NCI-H2081 treated with DMSO at 0.1 percent for 48 hours (cell line): ENCODE results near the gene CAMKMT.

ENCODE experiments used
- DNase-seq: peaks from one replicate; lab custom pipeline; 2025; lab: John Stamatoyannopoulos, UW

The CAMKMT gene

DNA sequence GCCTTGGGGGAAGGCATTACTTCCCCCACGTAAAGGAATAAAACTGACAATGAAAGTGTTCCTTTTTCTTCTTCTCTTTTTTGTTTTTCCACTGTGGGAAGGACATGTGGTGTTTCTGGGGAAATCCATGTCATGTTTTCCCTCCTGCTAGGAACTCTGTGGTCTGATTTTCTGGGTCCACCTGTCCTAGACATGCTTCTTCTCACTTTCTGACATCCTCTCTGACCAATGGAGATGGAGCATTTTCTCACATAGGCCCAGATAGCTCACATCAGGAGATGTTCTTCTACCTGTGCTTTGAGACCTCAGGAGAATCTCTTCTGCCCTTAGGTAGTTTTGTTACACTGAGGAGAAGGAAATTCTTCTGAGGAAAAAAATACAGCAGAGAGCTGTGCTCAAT, 327.8 kb downstream of the CAMKMT start:
- DNase-seq = no peak

DNA sequence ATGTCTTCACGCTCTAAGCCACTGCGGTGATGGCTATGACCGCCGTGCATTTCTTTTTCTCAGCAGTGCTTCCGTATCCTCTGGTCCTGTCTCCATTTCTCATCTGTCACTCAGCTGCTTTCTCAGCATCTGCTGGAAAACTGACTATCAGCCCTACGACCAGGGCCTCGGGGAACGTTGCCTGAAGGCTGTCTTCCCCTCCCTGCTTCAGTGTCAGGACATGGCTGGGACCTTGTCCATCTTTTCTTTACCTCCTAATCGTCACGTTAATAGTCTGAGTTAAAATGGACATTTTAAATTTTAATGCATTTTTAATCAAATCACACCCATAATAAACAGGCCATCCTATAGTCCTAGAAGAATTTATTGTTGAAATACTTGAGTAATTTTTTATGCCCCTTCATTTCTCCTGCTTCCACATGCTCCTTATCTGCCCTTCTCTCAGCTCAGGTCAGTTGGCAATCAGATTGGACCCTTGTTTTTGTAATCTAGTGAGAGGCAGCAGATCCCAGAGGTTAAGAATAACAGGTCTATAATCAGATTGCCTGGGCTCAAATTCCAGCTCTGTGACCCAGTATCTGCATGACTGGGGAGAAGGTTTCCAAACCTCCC, 329.5 kb downstream of the CAMKMT start:
- no peak for DNase-seq

DNA sequence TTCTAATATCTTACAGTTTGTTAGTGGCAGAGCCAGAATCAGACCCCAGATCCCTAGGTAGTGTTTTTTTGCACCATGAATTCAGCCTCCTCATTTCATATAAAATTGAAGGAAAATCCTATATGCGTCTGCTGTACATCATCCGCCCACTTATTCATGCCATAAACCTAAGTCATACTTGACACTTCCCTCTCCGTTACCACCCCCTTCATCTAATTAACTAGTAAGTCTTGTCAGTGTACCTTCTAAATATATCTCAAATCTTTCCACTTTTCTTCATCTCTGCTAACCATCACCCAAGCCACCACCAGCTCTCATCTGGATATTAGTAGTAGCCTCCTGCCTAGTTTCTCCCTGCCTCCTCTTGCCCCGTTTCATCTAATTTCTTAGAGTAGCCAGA, 331.1 kb downstream of the CAMKMT start:
- no peak for DNase-seq

DNA sequence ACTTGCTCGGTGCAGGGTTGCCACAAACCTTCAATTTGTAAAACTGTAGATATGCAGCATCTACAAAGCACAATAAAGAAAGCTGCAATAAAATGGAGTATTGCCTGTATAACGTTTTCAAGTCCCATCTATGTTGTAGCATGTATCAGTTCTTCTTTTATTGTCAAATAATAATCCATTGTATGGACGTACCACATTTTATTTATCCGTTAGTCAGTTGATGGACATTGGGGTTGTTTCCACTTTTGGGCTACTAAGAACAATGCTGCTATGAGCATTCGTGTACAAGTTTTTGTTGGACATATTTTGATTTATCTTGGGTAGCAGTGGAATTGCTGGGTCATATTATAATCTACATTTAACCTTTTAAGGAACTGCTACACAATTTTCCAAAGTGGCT, 339.1 kb downstream of the CAMKMT start:
- no peak for DNase-seq

DNA sequence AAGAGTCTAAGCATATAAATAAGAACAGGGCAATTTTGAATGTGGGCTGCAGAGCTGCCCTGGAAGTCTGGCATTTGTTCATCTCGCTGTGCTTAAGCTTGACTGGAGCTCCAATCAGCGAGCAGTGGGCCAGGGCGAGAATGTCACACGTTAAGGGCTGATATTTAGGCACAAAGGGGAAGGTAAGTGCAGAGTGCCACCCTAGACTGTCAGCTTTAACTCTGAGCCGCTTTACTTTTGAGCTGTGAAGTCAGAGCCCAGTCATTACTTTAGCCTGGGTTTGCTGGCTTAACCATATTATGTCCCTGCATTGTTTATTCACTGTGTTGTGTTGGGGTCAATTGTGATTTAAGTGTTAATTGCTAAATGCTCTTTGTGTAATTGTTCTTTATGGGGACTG, 343.6 kb downstream of the CAMKMT start:
- DNase-seq = peak; percentile 31

DNA sequence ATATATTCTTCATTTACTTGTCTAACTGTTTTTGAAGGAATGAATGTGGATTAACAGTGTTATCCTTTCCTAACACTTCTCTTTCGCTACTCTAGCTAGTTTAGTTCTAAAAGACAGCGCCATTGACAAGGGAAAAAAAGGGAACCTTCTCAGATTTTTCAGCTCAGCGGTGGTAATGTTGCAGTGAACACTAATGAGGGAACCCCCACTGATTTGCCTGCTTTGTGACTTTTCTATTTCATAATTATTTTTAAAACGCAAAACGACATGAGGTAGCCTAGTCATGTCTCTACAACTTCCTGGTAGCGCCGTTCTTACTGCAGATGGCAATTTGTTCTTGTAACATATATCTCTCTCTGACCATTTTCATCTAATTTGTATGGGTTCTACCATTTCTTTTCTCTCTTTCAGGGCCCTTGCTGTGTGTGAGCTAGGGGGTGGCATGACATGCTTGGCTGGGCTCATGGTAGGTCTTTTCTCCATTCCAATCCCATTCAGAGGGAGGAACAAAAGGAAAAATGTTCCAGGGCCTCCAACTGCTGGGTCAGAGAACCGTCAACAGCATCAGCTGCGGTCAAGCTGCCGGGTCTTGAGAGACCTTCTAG, 344.2 kb downstream of the CAMKMT start:
- DNase-seq = peak; percentile 31

DNA sequence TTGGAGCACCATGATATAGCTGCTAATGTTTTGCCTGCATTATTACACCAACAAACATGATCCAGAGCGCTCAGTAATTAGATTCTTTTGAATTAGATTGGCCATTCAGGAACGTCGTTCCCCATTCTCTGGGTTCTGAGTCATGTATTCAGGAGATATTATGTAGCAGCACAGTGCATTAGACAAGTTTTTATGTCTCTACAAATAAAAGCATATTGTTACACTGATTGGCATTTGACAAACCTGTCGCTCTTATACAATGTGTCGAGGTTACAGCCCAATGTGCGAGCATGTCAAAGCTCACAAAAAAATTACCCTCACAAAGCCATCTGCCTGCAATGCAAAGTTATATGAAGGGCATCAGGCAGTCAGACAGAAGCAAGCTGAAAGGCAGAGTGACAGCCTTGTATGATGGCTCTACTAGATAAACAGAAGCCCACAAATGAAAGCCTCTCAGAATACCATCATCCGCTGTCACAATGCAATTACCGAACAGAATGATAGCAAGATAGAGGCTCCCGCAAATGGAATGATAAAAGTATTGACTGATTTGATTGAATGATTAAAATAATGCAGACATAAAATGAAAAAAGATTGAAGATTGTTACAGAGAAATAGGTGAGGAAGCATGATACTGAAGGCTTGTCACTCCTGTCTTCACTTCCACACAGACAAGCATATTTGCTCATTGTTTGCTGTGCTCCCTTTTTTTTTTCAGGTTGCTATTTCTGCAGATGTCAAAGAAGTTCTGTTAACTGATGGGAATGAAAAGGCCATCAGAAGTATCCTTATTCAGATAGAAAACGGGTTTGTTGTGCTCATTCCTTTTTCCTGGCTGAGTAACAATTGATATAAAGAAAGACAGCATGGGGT, 345.2 kb downstream of the CAMKMT start:
- DNase-seq = peak; percentile 72

DNA sequence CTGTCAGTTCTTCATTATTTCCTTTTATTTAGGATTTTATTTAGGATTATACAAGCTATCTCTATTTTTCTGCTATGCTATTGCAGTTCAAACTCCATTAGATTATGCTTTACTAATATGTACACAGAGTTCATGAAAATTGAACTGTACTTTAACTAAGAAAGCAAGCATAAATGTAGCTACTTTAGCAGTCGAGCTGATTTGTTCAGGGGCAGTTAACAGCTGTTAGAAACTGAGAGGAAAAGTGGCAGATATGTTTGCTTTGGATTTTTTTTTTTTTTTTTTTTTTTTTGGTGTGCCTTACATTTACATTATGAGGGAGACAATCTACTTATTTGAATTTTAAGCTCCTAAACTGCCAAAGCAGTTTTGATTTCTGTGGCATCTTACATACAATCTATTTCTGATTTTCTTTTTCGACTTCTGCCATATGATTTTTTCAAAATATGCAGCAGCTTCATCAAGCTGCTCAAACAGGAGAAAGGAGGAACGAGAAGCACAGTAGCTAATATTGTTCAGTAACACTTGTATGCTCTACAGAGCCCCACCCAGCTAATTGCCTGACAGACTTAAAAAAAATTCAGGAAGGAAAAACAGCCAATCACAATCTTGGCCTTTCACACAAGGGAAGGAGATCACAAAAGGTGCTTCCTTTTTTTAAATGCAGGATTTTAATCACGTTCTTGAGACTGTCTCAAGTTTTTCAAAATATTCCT, 346.4 kb downstream of the CAMKMT start:
- peak; percentile 61 for DNase-seq

DNA sequence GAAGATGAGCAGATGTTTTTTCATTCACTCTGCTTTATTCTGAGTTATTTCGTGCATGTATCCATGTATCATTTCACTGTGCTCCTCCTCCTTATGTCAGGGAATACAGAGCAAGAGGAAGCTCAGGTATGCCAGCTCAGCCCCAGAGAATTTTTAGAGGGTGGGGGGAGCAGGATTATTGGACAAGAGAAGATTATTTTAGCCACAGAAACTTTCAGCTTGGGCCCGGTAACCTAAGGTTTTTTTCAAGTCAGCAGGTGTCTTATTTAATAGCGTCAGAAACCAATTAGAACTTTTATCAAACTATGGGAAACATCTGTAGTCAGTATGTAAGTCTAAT, 346.9 kb downstream of the CAMKMT start:
- DNase-seq = no peak

DNA sequence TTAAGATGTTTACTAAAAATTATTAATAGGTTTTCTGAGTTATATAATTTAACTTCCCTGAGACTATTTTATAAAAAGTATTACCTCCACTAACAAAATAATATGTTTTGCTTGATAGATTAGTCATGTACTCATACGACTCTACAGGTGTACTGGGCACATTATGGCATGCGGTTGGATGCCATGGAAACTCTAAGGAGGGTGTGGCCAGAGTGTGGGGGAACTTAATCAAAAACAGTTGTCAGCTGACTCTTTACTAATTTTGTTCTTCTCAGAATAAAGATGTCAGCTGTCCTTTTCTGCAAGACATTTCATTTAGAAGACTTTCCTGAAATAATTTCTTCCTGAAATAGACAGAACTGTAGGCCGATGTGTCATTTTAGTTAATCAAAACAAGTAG, 351.4 kb downstream of the CAMKMT start:
- no peak for DNase-seq

DNA sequence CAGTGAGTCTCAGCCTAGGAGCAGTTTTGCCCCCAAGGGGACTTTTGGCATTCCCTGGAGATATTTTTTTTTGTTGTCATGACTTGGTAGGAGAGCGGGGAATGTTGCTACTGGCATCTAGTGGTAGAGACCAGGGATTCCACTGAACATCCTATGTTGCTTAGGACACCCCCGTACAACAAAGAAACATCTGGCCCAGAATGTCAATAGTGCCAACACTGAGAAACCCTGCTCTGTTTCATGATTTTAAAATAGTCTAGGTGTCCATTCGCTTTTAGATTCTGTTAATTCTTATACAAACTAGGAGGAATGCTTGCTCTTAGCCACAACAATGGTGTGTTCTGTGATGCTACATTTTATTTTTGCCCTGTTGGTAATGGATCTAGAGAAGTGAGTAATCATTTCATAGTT, 353.9 kb downstream of the CAMKMT start:
- peak; percentile 62 for DNase-seq

DNA sequence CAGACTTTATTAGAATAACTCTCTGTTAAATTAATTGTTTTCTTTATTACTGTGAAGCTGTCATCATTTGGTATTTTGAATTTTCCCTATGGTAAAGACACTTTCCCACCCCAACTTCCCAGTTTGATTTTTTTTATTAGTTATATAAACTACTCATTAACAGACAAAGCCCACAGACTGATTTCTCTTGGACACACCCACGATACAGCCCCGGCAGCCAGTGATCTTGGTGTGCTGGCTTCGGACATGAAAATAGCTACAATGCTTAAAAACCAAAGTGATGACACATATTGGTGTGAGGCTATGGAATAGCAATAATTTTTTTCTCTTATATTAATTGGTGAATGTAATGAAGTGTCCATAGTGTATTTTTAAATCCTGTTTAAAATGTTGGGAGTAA, 354.4 kb downstream of the CAMKMT start:
- no peak for DNase-seq

DNA sequence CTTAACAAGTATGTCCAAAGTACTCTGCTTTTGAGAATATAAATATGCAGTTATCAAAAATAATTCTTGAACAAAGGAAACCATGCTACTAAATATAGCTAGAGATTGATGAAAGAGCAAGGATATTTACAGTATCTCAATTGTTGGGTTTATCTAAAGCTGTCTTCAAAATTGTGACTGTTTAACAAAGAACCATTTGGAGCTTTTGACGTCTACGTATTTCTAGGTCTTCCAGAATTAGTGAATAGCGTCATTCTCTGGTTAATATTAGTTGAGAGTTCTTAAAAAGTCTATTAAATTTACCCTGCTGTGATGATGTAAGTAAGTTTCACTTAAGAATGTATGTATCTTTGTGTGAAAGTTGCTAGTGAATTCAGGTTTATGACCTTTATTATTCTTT, 356.7 kb downstream of the CAMKMT start:
- no peak for DNase-seq

DNA sequence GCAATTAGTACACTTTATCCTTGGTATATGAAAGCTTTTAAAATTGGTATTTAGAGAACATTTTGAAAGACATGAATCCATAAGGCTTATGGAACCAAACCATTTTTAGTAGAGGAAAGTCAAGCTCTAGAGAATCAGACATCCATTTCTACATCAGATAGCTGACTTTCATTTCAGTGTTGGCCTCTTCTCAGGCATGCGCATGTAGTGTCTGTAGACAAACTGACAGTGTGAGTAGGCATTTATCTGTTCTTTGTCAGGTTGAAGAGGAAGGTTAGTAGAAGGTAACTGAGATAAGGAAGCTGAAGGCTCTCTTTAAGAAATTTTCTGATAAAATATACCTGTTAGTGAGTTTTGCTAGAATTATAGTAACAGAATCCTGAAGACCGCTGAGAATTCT, 357.8 kb downstream of the CAMKMT start:
- no peak for DNase-seq

DNA sequence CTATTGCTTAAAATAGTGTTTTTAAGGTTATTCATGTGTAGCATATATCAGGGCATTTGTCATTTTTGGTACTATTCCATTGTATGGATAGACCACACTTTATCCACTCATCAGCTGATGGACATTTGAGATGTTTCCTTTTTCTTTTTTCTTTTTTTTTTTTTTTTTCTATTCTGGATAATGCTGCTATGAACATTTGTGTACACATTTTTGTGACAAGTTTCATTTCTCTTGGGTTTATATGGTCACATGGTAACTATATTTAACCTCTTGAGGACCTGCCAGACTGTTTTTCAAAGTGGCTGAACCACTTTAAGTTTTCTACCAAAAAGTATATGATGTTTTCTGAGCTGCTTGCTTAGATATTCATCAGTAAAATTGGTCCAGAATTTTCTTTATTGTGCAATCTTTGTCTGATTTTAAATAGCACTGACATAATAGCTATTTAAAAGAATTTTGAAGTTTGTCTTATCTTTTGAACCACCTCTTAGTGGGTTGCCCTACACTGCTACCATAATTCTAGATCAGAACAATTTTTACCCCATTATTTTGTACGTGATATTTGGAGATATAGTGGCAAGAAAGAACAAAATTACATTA, 360.4 kb downstream of the CAMKMT start:
- DNase-seq = no peak

DNA sequence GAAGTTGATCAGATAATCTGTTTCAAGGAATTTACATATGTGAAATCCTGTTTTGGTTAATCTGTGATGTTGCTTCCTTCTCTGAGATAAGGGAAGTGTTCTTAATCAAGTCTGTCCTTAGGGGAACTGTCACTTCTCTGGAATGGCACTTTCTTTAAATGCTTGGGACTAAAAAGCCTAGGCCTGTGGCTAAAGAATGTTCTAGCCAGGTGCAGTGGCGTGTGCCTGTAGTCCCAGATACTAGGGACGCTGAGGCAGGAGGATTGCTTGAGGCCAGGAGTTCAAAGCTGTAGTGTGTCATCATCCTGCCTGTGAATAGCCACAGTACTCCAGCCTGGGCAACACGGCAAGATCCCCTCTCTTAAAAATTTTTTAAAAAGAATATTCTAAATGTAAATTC, 362.2 kb downstream of the CAMKMT start:
- DNase-seq = no peak

DNA sequence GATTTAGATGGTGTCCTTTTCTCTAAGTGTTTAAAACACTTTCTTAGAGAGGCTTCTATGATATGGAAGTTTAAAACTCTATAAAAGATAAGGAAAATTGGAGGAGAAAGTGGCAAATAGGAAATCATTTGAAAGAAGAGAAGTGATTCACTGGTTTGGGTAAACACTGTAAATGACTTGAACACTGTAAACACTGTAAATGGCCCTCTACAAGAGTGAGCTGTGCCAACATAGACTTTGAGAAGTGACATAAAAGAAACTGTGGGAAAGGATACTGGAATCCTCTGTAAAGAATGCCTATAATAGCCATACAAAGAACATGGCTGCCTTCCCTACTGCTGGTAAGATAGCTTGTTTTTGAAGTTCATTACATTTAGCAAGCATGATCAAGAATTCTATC, 368.8 kb downstream of the CAMKMT start:
- DNase-seq = no peak

DNA sequence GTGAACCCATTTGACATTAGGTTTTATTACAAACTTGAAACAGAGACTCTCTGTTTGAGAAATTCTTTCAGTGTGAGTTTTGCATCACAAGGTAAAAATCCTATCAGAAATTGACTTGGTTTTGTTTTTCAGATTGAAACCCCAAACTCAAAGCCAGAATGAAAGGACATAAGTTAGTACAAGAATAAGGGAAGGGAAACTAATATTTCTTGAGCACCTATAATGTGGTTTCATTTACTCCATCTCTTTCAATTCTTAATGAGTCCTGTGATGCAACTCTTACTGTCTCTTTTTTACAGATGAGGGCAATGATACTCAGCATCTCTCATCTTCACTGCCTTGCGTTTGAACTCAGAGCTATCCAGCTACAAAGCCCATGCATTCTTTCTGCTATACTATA, 369.8 kb downstream of the CAMKMT start:
- no peak for DNase-seq

DNA sequence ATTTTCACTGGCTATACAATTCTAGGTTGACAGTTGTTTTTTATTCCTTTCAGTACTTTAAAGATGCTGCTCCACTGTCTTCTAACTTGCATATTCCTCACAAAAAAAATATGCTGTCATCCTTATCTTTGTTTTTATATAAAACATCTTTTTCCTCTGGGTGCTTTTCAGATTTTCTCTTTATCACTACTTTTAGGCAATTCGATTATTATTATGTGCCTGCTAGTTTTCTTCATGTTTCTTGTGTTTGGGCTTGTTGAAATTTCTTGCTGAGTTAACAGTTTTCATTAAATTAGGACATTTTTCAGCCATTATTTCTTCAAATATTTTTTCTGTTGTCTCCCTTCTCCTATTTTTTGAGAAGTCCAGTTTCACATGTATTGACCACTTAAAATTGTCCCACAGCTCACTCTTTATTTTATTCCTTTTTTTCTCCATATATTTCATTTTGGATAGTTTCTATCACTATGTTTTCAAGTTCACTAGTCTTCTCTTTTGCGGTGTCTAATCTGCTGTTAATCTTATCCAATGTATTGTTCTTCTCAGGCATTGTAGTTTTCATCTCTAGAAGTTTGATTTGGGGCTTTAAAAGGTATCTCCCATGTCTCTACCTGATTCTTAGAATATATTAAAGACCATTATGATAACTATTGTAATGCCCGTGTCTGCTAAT, 374.7 kb downstream of the CAMKMT start:
- DNase-seq = no peak

DNA sequence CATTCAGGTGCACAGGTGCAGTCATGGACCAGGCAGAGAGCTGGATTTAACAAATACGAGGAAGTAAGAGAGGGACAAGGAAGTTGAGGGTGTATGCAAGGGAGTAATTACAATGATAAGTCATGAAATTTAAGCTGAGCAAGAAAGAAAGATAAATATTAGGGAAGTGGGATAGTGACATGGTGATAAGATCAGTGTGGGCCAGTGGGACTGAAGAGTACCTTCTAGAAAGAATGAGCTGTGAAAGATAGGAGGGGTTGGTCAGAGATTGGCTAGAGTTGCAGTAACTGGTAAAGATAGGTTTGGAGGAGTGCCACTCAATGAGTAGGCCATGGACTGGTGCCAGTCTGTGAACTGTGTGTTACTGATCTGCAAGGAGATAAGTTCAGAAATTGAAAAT, 378.9 kb downstream of the CAMKMT start:
- no peak for DNase-seq

DNA sequence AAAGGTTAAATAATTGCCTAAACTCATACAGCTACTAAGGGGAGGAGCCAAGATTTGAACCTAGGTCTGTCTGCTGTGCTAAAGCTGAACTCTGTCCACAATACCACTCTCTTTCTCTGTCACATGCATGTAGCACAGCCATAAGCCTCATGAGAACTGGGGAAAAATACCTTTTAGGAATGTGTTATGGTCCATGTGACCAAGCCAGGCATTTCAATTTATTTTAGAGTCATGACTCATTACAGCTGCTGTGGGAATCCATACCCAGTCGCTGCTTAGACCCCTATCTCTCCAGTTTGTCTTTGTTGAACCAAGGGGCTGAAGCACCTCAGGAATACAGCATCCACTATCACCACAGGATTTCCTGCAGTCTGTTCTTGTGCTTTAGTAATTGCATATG, 379.8 kb downstream of the CAMKMT start:
- DNase-seq = no peak

DNA sequence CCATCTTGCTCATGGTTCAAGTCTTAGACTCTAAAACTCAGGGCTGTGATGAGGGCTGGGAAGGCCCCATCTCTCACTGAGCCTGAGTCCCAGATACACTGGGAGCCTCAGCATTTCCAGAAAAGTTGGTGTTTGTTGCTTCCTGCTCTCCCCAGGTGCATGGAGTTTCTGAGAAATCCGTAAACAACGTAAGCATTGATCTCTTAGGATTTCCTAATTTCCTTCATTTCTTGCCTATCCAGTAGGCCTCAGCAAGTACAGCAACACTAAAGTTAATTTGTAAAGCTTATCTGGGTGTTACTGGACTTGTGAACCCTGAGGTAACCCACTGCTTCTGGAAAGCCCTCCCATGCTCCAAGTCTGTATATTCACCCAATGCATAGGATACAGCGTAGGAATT, 380.3 kb downstream of the CAMKMT start:
- no peak for DNase-seq
